GM23338 (cell line): Measurements from ENCODE around the gene FMN2. TPM values are rescaled to one million over a fixed set of nuclear protein-coding genes. Genes with fewer than 3 reads are reported as not detected.

Experiments used
- ATAC-seq: fragments of 200-7000 bp; cut with Tn5 transposase; 3 replicates; pipeline ENCODE4 v1.9.1; 2020
- DNase-seq: peaks from one replicate; pipeline ENCODE4 v3.0.0-alpha.2; 2015; ENCODE audit warnings: low spot score
- H2AFZ ChIP-seq: fragments of 200-600 bp; sonication (generic); 2 replicates; pipeline ENCODE4 v1.8.0; 2016; ENCODE audit warnings: antibody characterized with exemption, mild to moderate bottlenecking, moderate library complexity
- H3F3A ChIP-seq: fragments of 200-600 bp; sonication (generic); replicated peaks from 2 replicates; pipeline ENCODE4 v1.8.0; 2017; ENCODE audit warnings: antibody characterized with exemption, mixed run types, low read depth
- H3K27ac ChIP-seq: fragments of 200-600 bp; sonication (generic); 2 replicates; pipeline ENCODE4 v1.6.1; 2016; ENCODE audit warnings: low read depth
- H3K27me3 ChIP-seq: fragments of 200-600 bp; sonication (generic); 2 replicates; pipeline ENCODE4 v1.8.0; 2016; ENCODE audit warnings: mild to moderate bottlenecking, mixed run types, moderate library complexity; ENCODE audit not compliant: insufficient read depth
- H3K36me3 ChIP-seq: fragments of 200-600 bp; sonication (generic); 2 replicates; pipeline ENCODE4 v1.8.0; 2016; ENCODE audit warnings: mild to moderate bottlenecking; ENCODE audit not compliant: insufficient read depth
- H3K4me1 ChIP-seq: fragments of 200-600 bp; sonication (generic); 2 replicates; pipeline ENCODE4 v1.8.0; 2016; ENCODE audit warnings: mild to moderate bottlenecking, moderate library complexity; ENCODE audit not compliant: insufficient read depth
- H3K4me2 ChIP-seq: fragments of 200-600 bp; sonication (generic); 2 replicates; pipeline ENCODE4 v1.7.1; 2017; ENCODE audit warnings: mixed run types
- H3K4me3 ChIP-seq: fragments of 200-600 bp; sonication (generic); 2 replicates; pipeline ENCODE4 v1.6.1; 2016; ENCODE audit warnings: mixed run types
- H3K79me2 ChIP-seq: fragments of 200-600 bp; sonication (generic); replicated peaks from 2 replicates; pipeline ENCODE4 v1.8.0; 2017; ENCODE audit warnings: mild to moderate bottlenecking; ENCODE audit not compliant: insufficient read depth
- H3K9me2 ChIP-seq: fragments of 200-600 bp; sonication (generic); 2 replicates; pipeline ENCODE4 v1.8.0; 2017; ENCODE audit not compliant: insufficient read depth
- H4K20me1 ChIP-seq: fragments of 200-600 bp; sonication (generic); replicated peaks from 2 replicates; pipeline ENCODE4 v1.8.0; 2017; ENCODE audit warnings: mild to moderate bottlenecking; ENCODE audit not compliant: insufficient read depth
- H3K27ac Mint-ChIP-seq: 2 replicates; pipeline ENCODE4 v1.8.0; 2020; ENCODE audit warnings: inconsistent platforms, mild to moderate bottlenecking, moderate library complexity, mixed read lengths
- H3K27me3 Mint-ChIP-seq: 3 replicates; pipeline ENCODE4 v1.8.0; 2022; ENCODE audit warnings: low read depth, mild to moderate bottlenecking, moderate library complexity, mixed read lengths, inconsistent platforms; ENCODE audit not compliant: insufficient read depth, poor library complexity
- H3K36me3 Mint-ChIP-seq: 3 replicates; pipeline ENCODE4 v1.8.0; 2021; ENCODE audit warnings: low read depth, mild to moderate bottlenecking, inconsistent platforms, moderate library complexity, mixed read lengths
- H3K4me1 Mint-ChIP-seq: 3 replicates; pipeline ENCODE4 v1.8.0; 2020; ENCODE audit warnings: mild to moderate bottlenecking, inconsistent platforms, mixed read lengths
- H3K4me3 Mint-ChIP-seq: 3 replicates; pipeline ENCODE4 v1.8.0; 2021; ENCODE audit warnings: moderate library complexity, mild to moderate bottlenecking, inconsistent platforms, mixed read lengths
- H3K9me3 Mint-ChIP-seq: 3 replicates; pipeline ENCODE4 v1.8.0; 2020; ENCODE audit warnings: moderate library complexity, mild to moderate bottlenecking, inconsistent platforms, mixed read lengths
- CREB1 ChIP-seq: fragments of 250-450 bp; sonication (Bioruptor Pico); IDR thresholded peaks from 2 replicates; pipeline ENCODE4 v1.5.0; 2020; ENCODE audit warnings: low read depth, mild to moderate bottlenecking, moderate library complexity
- CTCF ChIP-seq, 2 experiments: fragments of 200-600 bp in 1 of 2; sonication (generic) in 1 of 2; conservative IDR thresholded peaks; 2 replicates each; pipeline versions ENCODE4 v1.5.1 to v1.6.1; 2016 to 2017; ENCODE audit warnings: antibody characterized with exemption in 2 of 2, low read depth in 2 of 2, mild to moderate bottlenecking in 2 of 2, moderate library complexity in 1 of 2
- ETS1 ChIP-seq: IDR thresholded peaks from 2 replicates; pipeline ENCODE4 v1.6.1; 2016; ENCODE audit warnings: antibody characterized with exemption
- EZH2 ChIP-seq: fragments of 200-600 bp; sonication (generic); IDR thresholded peaks from one replicate; pipeline ENCODE4 v1.8.0; 2017; ENCODE audit warnings: antibody characterized with exemption, mild to moderate bottlenecking, low read depth; ENCODE audit not compliant: unreplicated experiment
- EZH2phosphoT487 ChIP-seq: fragments of 200-600 bp; sonication (generic); IDR thresholded peaks from one replicate; pipeline ENCODE4 v1.8.1; 2018; ENCODE audit warnings: antibody characterized with exemption; ENCODE audit not compliant: unreplicated experiment
- STAT1 ChIP-seq: IDR thresholded peaks from one replicate; pipeline ENCODE4 v1.6.1; 2016; ENCODE audit warnings: antibody characterized with exemption; ENCODE audit not compliant: unreplicated experiment
- ZNF114 ChIP-seq: fragments of 250-450 bp; sonication (Bioruptor Pico); IDR thresholded peaks from 2 replicates; pipeline ENCODE4 v1.5.0; 2020; ENCODE audit warnings: mild to moderate bottlenecking, moderate library complexity
- ZNF331 ChIP-seq: fragments of 250-450 bp; sonication (Bioruptor Pico); IDR thresholded peaks from 2 replicates; pipeline ENCODE4 v1.5.0; 2020; ENCODE audit warnings: low read depth, mild to moderate bottlenecking, moderate library complexity
- polyA plus RNA-seq: library from polyadenylated mRNA; unstranded; fragments of >200 nt; fragmentation: Nextera tagmentation; extraction: Ambion mirVana; gene quantifications from 2 replicates; pipeline ENCODE4 v1.2.1, GENCODE V29; 2016
- total RNA-seq: library from RNA; depleted of rRNA; stranded (reverse); fragments of >200 nt; shearing (Covaris generic); gene quantifications from 2 replicates; pipeline ENCODE4 v1.2.3, GENCODE V29; 2014
- TF ChIP-seq, protein P1 (sequence below): IDR thresholded peaks from one replicate; pipeline ENCODE4 v1.6.1; 2018; ENCODE audit warnings: antibody characterized with exemption; ENCODE audit not compliant: unreplicated experiment

FMN2 gene
- total and polyA plus RNA-seq, 2 experiments from 2014 or later, result 1.5 to 2.5 TPM

DNA sequence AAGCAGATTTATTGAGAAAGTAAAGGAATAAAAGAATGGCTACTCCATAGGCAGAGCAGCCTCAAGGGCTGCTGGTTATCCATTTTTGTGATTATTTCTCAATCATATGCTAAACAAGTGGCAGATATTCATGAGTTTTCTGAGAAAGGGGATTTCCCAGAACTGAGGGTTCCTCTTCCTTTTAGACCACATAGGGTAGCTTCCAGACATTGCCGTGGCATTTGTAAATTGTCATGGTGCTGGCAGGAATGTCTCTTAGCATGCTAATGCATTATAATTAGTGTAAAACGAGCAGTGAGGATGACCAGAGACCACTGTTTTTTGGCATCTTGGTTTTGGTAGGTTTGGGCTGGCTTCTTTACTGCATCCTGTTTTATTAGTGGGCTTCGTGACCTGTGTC is 16.8 kb upstream of the FMN2 start:
- Mint-ChIP-seq H3K9me3 (peaks cover 23% of the 10 kb centered on the region), H3K4me1 (peaks cover 37% of the 10 kb centered on the region), H3K4me3 (no peak overlapping the region), H3K27ac (no peak overlapping the region; the same call in 1 of the 2 replicates), H3K36me3 (peaks cover 12% of the 10 kb centered on the region; the same call in 2 of the 3 replicates), H3K27me3 (peaks cover 2% of the 10 kb centered on the region)
- Histone ChIP-seq H3K36me3 (no peaks in the 10 kb centered on the region), H3K27me3 (no peaks in the 10 kb centered on the region), H2AFZ (no peak overlapping the region), H3K9me2 (peaks cover 10% of the 10 kb centered on the region; the same call in 1 of the 2 replicates), H3K79me2 (no peaks in the 10 kb centered on the region), H3K4me2 (no peak overlapping the region), H3F3A (no peaks in the 10 kb centered on the region; the same call in 1 of the 2 replicates), H3K4me1 (peaks cover 24% of the 10 kb centered on the region), H4K20me1 (no peaks in the 10 kb centered on the region), H3K4me3 (no peak overlapping the region), H3K27ac (no peak overlapping the region)
- DNase-seq (peak; percentile 29), ATAC-seq (no peak)
- no peak for TF ChIP-seq ZNF331 (CRISPR knock-in tag)
- TF ChIP-seq CTCF (conservative IDR thresholded peaks at IDR 0.05; ENCODE audit: low read depth in 2 of 2), result no peak
- no peak for TF ChIP-seq STAT1
- TF ChIP-seq EZH2, result no peak
- TF ChIP-seq CREB1 (CRISPR knock-in tag), result no peak
- TF ChIP-seq ETS1, result no peak

GRCh38 chr1:240084337-240084736 is 7.3 kb upstream of the FMN2 start:
- no peak overlapping the region for H3K4me3 ChIP-seq
- H3F3A ChIP-seq, result no peaks in the 10 kb centered on the region
- no peak for DNase-seq
- Mint-ChIP-seq H3K9me3 (peaks cover 4% of the 10 kb centered on the region; the same call in 2 of the 3 replicates), H3K27ac (no peak overlapping the region), H3K27me3 (peaks cover 3% of the 10 kb centered on the region), H3K4me1 (peaks cover 8% of the 10 kb centered on the region; the same call in 2 of the 3 replicates), H3K36me3 (0 out of 3 replicates have a peak, but pooled peaks cover under 1% of the 10 kb centered on the region), H3K4me3 (no peak overlapping the region)
- 0 out of 2 replicates have a peak overlapping the region, but pooled peaks have one; percentile 67 for H2AFZ ChIP-seq
- no peak overlapping the region for H3K27ac ChIP-seq
- 0 out of 2 replicates have a peak, but pooled peaks cover 4% of the 10 kb centered on the region for H3K9me2 ChIP-seq
- H4K20me1 ChIP-seq, result no peaks in the 10 kb centered on the region
- H3K36me3 ChIP-seq, result no peaks in the 10 kb centered on the region
- TF ChIP-seq EZH2phosphoT487 (no peak), CTCF (conservative IDR thresholded peaks at IDR 0.05; ENCODE audit: low read depth in 2 of 2) (no peak), ZNF114 (CRISPR knock-in tag) (no peak)
- TF ChIP-seq, protein P1, sequence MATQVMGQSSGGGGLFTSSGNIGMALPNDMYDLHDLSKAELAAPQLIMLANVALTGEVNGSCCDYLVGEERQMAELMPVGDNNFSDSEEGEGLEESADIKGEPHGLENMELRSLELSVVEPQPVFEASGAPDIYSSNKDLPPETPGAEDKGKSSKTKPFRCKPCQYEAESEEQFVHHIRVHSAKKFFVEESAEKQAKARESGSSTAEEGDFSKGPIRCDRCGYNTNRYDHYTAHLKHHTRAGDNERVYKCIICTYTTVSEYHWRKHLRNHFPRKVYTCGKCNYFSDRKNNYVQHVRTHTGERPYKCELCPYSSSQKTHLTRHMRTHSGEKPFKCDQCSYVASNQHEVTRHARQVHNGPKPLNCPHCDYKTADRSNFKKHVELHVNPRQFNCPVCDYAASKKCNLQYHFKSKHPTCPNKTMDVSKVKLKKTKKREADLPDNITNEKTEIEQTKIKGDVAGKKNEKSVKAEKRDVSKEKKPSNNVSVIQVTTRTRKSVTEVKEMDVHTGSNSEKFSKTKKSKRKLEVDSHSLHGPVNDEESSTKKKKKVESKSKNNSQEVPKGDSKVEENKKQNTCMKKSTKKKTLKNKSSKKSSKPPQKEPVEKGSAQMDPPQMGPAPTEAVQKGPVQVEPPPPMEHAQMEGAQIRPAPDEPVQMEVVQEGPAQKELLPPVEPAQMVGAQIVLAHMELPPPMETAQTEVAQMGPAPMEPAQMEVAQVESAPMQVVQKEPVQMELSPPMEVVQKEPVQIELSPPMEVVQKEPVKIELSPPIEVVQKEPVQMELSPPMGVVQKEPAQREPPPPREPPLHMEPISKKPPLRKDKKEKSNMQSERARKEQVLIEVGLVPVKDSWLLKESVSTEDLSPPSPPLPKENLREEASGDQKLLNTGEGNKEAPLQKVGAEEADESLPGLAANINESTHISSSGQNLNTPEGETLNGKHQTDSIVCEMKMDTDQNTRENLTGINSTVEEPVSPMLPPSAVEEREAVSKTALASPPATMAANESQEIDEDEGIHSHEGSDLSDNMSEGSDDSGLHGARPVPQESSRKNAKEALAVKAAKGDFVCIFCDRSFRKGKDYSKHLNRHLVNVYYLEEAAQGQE, result no peak
- no peaks in the 10 kb centered on the region for H3K79me2 ChIP-seq
- no peak for ATAC-seq
- H3K4me1 ChIP-seq, result peaks cover 3% of the 10 kb centered on the region; the same call in 1 of the 2 replicates
- H3K27me3 ChIP-seq, result 0 out of 2 replicates have a peak, but pooled peaks cover 2% of the 10 kb centered on the region
- no peak overlapping the region for H3K4me2 ChIP-seq
